Esophagus squamous epithelium (tissue), 5 donors: ENCODE results near the gene CCER1. TPM values are rescaled to one million over a fixed set of nuclear protein-coding genes. Genes with fewer than 3 reads are reported as not detected.

Experiments used
- DNase-seq: peaks from one replicate; lab custom pipeline; 2025; lab: John Stamatoyannopoulos, UW
- H3K27ac ChIP-seq, 4 donors: fragments of 200-600 bp; sonication (generic); one replicate each; pipeline ENCODE4 v1.5.1; 2016 to 2019; ENCODE audit warnings: mild to moderate bottlenecking in 1 of 4
- H3K27me3 ChIP-seq, 4 donors: fragments of 200-600 bp; sonication (generic); 1 replicate in 3 of 4; 2 replicates in 1 of 4; pipeline versions ENCODE4 v1.5.1 to v1.6.0; 2017 to 2021; ENCODE audit warnings: antibody characterized with exemption in 1 of 4
- H3K36me3 ChIP-seq, 3 donors: fragments of 200-600 bp; sonication (generic); one replicate each; pipeline ENCODE4 v1.5.1; 2016 to 2019
- H3K4me1 ChIP-seq, 3 donors: fragments of 200-600 bp; sonication (generic); one replicate each; pipeline ENCODE4 v1.5.1; 2017 to 2019
- H3K4me3 ChIP-seq, 4 donors: fragments of 200-600 bp; sonication (generic); 1 replicate in 3 of 4; 2 replicates in 1 of 4; pipeline ENCODE4 v1.5.1; 2016 to 2019; ENCODE audit warnings: mild to moderate bottlenecking in 2 of 4, moderate library complexity in 1 of 4
- H3K9me3 ChIP-seq, 3 donors: fragments of 200-600 bp; sonication (generic); one replicate each; pipeline ENCODE4 v1.5.1; 2016 to 2019
- POLR2A ChIP-seq, 4 donors: fragments of 450-650 bp; IDR thresholded peaks; one replicate each; pipeline ENCODE4 v1.6.1; 2017; ENCODE audit warnings: antibody characterized with exemption in 4 of 4, mild to moderate bottlenecking in 4 of 4, moderate library complexity in 3 of 4
- WGBS, 2 donors: methylation state at CpG; one replicate each; pipeline ENCODE4 v1.1.5; 2018; 5-methylcytosine and 5-hydroxymethylcytosine counted together
- intact Hi-C: fragments of 100-400 bp; cut with DNase I; formaldehyde crosslinking; loops from one replicate; pipeline ENCODE4 v1.15.0; 2022
- total RNA-seq, 4 donors: library from RNA; depleted of rRNA; stranded (reverse); fragments of >200 nt; gene quantifications; one replicate each; pipeline ENCODE4 v1.1.0, GENCODE V29; 2016
- TF ChIP-seq, protein P1 (sequence below), 6 experiments: fragments of 450-650 bp in 4 of 6; fragments of 200-600 bp in 2 of 6; sonication (generic) in 2 of 6; IDR thresholded peaks; one replicate each; pipeline ENCODE4 v1.5.1; 2016 to 2019; ENCODE audit warnings: antibody characterized with exemption in 6 of 6, mild to moderate bottlenecking in 4 of 6, moderate library complexity in 4 of 6
- donor health status: DM: yes; HTN: yes; CAD: no.

Gene CCER1
- total RNA-seq, 4 donors from 2014 or later = not detected

DNA sequence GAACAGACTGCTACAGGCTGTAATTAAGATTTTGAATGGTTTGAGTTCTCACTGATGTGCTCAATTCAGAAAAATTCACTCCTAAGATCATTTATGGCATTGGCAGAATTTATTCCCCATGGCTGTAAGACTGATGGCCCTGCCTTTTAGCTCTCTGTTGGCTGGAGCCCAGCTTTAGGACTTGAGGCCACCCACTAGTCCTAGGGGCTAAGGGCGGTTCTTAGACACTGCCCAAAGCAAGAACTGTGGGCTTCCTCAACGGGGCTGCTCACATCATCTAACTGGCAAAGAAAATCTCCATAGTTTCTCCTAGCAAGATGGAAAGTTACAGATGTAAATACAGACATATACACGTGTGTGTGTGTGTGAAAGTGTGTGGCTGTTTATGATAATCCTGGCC is 3.4 kb upstream of the CCER1 start:
- Histone ChIP-seq H3K4me3 (no peak overlapping the region), H3K36me3 (no peaks in the 10 kb centered on the region), H3K27me3 (no peaks in the 10 kb centered on the region), H3K27ac (no peak overlapping the region), H3K4me1 (peaks cover 0 to 4% (median 0%) of the 10 kb centered on the region in 3 donors), H3K9me3 (no peaks in the 10 kb centered on the region)
- TF ChIP-seq, protein P1, sequence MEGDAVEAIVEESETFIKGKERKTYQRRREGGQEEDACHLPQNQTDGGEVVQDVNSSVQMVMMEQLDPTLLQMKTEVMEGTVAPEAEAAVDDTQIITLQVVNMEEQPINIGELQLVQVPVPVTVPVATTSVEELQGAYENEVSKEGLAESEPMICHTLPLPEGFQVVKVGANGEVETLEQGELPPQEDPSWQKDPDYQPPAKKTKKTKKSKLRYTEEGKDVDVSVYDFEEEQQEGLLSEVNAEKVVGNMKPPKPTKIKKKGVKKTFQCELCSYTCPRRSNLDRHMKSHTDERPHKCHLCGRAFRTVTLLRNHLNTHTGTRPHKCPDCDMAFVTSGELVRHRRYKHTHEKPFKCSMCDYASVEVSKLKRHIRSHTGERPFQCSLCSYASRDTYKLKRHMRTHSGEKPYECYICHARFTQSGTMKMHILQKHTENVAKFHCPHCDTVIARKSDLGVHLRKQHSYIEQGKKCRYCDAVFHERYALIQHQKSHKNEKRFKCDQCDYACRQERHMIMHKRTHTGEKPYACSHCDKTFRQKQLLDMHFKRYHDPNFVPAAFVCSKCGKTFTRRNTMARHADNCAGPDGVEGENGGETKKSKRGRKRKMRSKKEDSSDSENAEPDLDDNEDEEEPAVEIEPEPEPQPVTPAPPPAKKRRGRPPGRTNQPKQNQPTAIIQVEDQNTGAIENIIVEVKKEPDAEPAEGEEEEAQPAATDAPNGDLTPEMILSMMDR (IDR thresholded peaks at IDR 0.05) = no peak
- TF ChIP-seq POLR2A (IDR thresholded peaks at IDR 0.05) = no peak
- WGBS, 2 donors = 58 to 89% methylated on average over 3 of the region's 3 CpGs
- intact Hi-C loops = no loop called here
- DNase-seq = no peak

DNA sequence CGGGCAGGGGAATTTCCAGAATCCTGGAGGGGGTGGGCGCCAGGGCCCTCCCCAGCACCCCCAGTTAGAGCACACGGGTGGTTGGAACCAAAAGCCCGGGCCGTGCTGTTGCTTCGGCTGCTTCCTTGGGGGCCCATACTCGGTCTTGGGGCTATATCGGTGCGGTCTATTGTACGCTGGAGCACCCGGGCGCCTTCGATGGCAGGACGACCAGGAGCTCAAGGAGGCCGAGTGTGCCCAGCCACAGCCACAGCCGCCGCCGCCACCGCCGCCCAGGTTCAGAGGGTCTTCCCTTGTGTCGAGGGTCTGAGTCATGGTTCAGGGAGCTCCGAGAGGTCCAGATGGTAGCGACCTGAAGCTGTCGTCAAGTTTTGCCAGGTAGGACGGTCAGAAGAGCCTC is 548 bp downstream of the CCER1 start:
- H3K4me1 ChIP-seq = peaks cover 0 to 2% (median 0%) of the 10 kb centered on the region in 3 donors
- WGBS, 2 donors = 95 to 100% methylated on average over 4 to 14 of the region's 25 CpGs
- H3K9me3 ChIP-seq = no peaks in the 10 kb centered on the region
- no peak overlapping the region for H3K27ac ChIP-seq
- H3K4me3 ChIP-seq = no peak overlapping the region
- intact Hi-C loops = no loop called here
- no peaks in the 10 kb centered on the region for H3K36me3 ChIP-seq
- no peaks in the 10 kb centered on the region for H3K27me3 ChIP-seq
- no peak for DNase-seq
- TF ChIP-seq POLR2A (IDR thresholded peaks at IDR 0.05) = no peak
- TF ChIP-seq, protein P1 (IDR thresholded peaks at IDR 0.05) = no peak

DNA sequence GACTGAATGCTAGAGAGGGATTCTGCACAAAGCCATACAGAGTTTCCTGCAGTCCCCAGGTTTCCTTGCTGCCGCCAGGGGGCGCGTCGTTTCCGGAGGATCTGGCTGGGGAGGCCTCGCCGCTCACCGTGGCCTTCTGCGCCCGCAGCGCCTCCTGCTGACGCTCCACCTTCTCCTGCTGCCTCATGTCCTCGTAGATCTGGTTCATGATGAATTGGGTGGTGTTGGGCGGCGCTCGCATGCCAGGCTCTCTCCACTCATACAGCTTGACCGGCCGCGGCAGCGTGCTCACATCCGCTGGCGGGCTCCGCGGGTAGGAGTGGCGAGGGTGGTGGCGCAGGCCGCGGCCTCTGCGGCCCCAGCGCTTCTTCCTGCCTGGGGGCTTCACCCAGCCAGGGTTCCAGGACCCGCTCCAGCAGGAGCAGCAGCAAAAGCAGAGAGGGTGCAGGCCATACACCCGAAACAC is 987 bp downstream of the CCER1 start:
- Histone ChIP-seq H3K9me3 (no peaks in the 10 kb centered on the region), H3K4me1 (no peaks in the 10 kb centered on the region), H3K27me3 (no peaks in the 10 kb centered on the region), H3K27ac (no peak overlapping the region), H3K4me3 (no peak overlapping the region), H3K36me3 (no peaks in the 10 kb centered on the region)
- DNase-seq = no peak
- intact Hi-C loops = no loop called here
- TF ChIP-seq, protein P1 (IDR thresholded peaks at IDR 0.05) = no peak
- no peak for TF ChIP-seq POLR2A (IDR thresholded peaks at IDR 0.05)
- 74 to 82% methylated on average over 7 to 16 of the region's 32 CpGs for WGBS, 2 donors

DNA sequence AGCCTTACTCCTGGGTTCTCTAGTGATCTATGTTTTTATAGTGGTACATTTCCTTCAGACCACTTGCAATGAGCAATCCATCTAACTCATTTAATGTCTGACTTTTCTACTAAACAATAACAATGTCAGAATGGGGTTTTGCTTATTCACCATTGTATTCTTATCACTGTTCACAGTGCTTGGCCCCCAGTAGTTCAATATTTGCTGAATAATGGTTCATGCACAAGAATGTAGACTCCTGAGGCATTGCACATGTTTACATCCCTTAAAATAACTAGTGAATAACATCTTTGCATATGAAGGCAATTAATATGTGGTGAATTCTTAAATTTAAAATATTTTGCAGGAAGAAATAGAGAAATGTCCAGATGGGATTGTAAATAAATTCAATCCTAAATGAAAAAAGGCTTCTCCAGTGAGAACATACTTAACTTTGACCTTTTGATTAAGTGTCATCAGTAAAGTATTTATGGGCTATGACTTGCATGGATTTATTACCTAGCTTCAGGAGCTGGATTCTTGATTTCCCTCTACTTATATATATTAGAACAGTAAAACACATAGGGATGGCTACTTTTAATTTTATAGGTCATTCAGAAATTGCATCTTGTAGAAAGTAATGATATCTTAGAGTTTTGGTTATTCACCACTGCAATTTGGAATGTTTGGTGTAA is 3.4 kb downstream of the CCER1 start:
- Histone ChIP-seq H3K27ac (no peak overlapping the region), H3K4me3 (no peak overlapping the region), H3K27me3 (no peaks in the 10 kb centered on the region), H3K4me1 (no peaks in the 10 kb centered on the region), H3K36me3 (no peaks in the 10 kb centered on the region), H3K9me3 (no peaks in the 10 kb centered on the region)
- DNase-seq = no peak
- TF ChIP-seq, protein P1 (IDR thresholded peaks at IDR 0.05) = no peak
- no peak for TF ChIP-seq POLR2A (IDR thresholded peaks at IDR 0.05)
- intact Hi-C loops = no loop called here

DNA sequence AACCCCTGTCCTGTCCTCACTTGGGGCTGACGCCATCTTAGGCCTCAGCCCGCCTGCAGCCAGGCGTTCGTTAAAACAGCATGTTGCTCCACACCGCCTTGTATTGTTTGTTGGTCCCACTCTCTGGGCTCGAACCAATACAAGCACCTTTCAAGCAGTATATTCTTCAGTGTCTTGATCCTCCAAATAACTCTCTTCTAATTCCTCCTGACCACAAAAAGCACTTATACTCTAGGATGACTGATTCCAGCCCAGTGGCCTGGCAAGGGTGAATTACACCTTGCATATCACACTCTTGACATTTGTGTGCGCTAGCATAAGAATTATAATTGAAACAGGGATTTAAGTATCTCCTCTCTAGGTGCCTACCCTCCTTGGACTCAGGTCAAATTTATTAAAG is 7.1 kb downstream of the CCER1 start:
- no peaks in the 10 kb centered on the region for H3K36me3 ChIP-seq
- H3K4me3 ChIP-seq = no peak overlapping the region
- DNase-seq = no peak
- 94 to 97% methylated on average over 5 to 7 of the region's 7 CpGs for WGBS, 2 donors
- no peaks in the 10 kb centered on the region for H3K4me1 ChIP-seq
- intact Hi-C loops = no loop called here
- H3K27me3 ChIP-seq = no peaks in the 10 kb centered on the region
- no peaks in the 10 kb centered on the region for H3K9me3 ChIP-seq
- TF ChIP-seq POLR2A (IDR thresholded peaks at IDR 0.05) = no peak
- TF ChIP-seq, protein P1 (IDR thresholded peaks at IDR 0.05) = no peak
- H3K27ac ChIP-seq = no peak overlapping the region
